ENCODE measurements around the gene RSL24D1.

The RSL24D1 gene

GRCh38 chr15:55194256-55194655, 2.5 kb downstream of the RSL24D1 start:
- peaks cover 30% of the 10 kb centered on the region for H3K36me3 ChIP-seq
- H3K4me1 ChIP-seq (ENCODE audit: control insufficient read depth in 1 of 2, insufficient read depth in 1 of 2, low read depth in 1 of 2, low read length in 1 of 2), result peaks cover 40 to 45% of the 10 kb centered on the region in 2 experiments
- TF ChIP-seq CTCF (IDR thresholded peaks at IDR 0.05), result no peak
- peak overlapping the region; percentile 32 for H3K27ac ChIP-seq
- no peaks in the 10 kb centered on the region for H3K9me3 ChIP-seq
- no peaks in the 10 kb centered on the region for H3K27me3 ChIP-seq
- no peak overlapping the region for H3K4me3 ChIP-seq (ENCODE audit: low read depth in 1 of 2, low read length in 1 of 2)

- TF ChIP-seq CTCF (IDR thresholded peaks at IDR 0.05), result no peak
- H3K9me3 ChIP-seq, result no peaks in the 10 kb centered on the region
- H3K4me3 ChIP-seq (ENCODE audit: low read depth in 1 of 2, low read length in 1 of 2), result no peak overlapping the region
- H3K27ac ChIP-seq, result no peak overlapping the region
- no peaks in the 10 kb centered on the region for H3K4me1 ChIP-seq (ENCODE audit: control insufficient read depth in 1 of 2, insufficient read depth in 1 of 2, low read depth in 1 of 2, low read length in 1 of 2)
- H3K36me3 ChIP-seq, result peaks cover 66% of the 10 kb centered on the region
- H3K27me3 ChIP-seq, result no peaks in the 10 kb centered on the region
These were observed 10.4 kb downstream of the RSL24D1 start for GRCh38 chr15:55186331-55186730.

DNA sequence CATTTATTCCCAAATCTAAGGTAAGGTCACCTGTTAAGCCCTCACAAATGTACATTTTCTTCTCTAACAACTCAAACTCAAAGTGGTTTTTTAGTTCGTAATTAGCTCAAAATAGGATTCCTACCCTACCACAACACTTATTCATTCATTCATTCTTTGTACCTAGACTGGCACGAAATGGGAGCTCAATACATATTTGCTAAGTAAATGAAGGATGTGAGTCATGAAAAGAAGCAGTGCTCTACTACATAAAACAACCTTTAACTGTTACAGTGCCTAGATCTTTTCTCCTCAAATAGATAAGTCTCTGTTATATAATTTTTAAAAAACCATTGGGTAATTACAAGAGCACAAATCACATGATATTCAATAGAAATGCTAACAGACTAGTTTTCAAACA, 13.1 kb downstream of the RSL24D1 start:
- Histone ChIP-seq H3K9me3 (no peaks in the 10 kb centered on the region), H3K4me3 (ENCODE audit: low read depth in 1 of 2, low read length in 1 of 2) (no peak overlapping the region), H3K27me3 (no peaks in the 10 kb centered on the region), H3K4me1 (ENCODE audit: control insufficient read depth in 1 of 2, insufficient read depth in 1 of 2, low read depth in 1 of 2, low read length in 1 of 2) (peaks cover 0 to 7% of the 10 kb centered on the region in 2 experiments), H3K27ac (no peak overlapping the region), H3K36me3 (peaks cover 62% of the 10 kb centered on the region)
- TF ChIP-seq CTCF (IDR thresholded peaks at IDR 0.05), result no peak

DNA sequence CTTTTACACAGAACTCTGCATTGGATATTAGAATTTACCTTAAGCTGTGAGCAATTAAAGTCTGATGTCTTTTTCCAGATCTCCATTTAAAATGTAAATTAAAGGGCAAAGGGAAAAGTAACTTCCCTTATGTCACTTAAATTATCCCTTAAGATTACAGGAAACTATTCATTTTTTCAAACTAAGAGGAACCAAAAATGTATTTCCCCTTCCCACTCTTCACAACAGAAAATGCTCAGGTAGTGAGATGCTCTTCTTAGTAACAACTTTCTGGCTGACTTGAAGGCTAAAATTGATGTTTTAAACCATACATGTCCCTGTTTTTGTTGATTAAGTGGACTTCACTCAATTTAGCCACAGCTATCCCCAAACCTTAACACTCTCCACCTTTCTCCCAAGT, 17.6 kb downstream of the RSL24D1 start:
- H3K27ac ChIP-seq, result peak overlapping the region; percentile 60
- peaks cover 56% of the 10 kb centered on the region for H3K36me3 ChIP-seq
- TF ChIP-seq CTCF (IDR thresholded peaks at IDR 0.05), result no peak

GRCh38 chr15:55170361-55170760, 26.4 kb downstream of the RSL24D1 start:
- H3K4me1 ChIP-seq (ENCODE audit: control insufficient read depth in 1 of 2, insufficient read depth in 1 of 2, low read depth in 1 of 2, low read length in 1 of 2), result no peaks in the 10 kb centered on the region
- no peak overlapping the region for H3K4me3 ChIP-seq (ENCODE audit: low read depth in 1 of 2, low read length in 1 of 2)
- no peak for TF ChIP-seq CTCF (IDR thresholded peaks at IDR 0.05)
- no peaks in the 10 kb centered on the region for H3K27me3 ChIP-seq
- H3K36me3 ChIP-seq, result no peaks in the 10 kb centered on the region
- no peaks in the 10 kb centered on the region for H3K9me3 ChIP-seq
- no peak overlapping the region for H3K27ac ChIP-seq

More for the DNA sequence above, 17.6 kb downstream of the RSL24D1 start:
- Histone ChIP-seq H3K9me3 (no peaks in the 10 kb centered on the region), H3K4me3 (ENCODE audit: low read depth in 1 of 2, low read length in 1 of 2) (no peak overlapping the region), H3K4me1 (ENCODE audit: control insufficient read depth in 1 of 2, insufficient read depth in 1 of 2, low read depth in 1 of 2, low read length in 1 of 2) (peaks cover 0 to 7% of the 10 kb centered on the region in 2 experiments), H3K27me3 (no peaks in the 10 kb centered on the region)

Measured in neutrophil (primary cell).